Naive thymus-derived CD4-positive, alpha-beta T cell (primary cell): Measurements from ENCODE around the gene SH3RF3. TPM values are rescaled to one million over a fixed set of nuclear protein-coding genes. Genes with fewer than 3 reads are reported as not detected.
A peak's percentile ranks its signal among the peaks of the same experiment; 100 is the strongest.

ENCODE experiments used
- ATAC-seq: fragments of 150-1000 bp; cut with Tn5 transposase; 2 replicates; pipeline ENCODE4 v1.10.0; 2021; ENCODE audit warnings: mild to moderate bottlenecking, moderate library complexity
- CTCF ChIA-PET: fragments of 350-600 bp; sonication (Branson Sonifier 250); formaldehyde crosslinking; loops from one replicate; lab custom pipeline; 2021; ENCODE audit warnings: antibody characterized with exemption; lab: Charles Lee
- POLR2A ChIA-PET: fragments of 350-600 bp; sonication (Branson Sonifier 250); formaldehyde crosslinking; loops from one replicate; lab custom pipeline; 2021; ENCODE audit warnings: antibody characterized with exemption, inconsistent platforms; lab: Charles Lee
- DNase-seq, 9 donors: peaks; one replicate each; pipeline versions ENCODE4 v3.0.0 to v3.0.0-alpha.2; 2020 to 2022; ENCODE audit warnings: mixed read lengths in 1 of 9
- H3K27ac ChIP-seq: one replicate; pipeline ENCODE4 v1.7.0; 2013; ENCODE audit warnings: mild to moderate bottlenecking, low read depth, low read length, moderate library complexity
- H3K27me3 ChIP-seq, 2 donors: one replicate each; pipeline ENCODE4 v1.7.0; 2013; ENCODE audit warnings: low read length in 2 of 2, mild to moderate bottlenecking in 2 of 2, moderate library complexity in 2 of 2; ENCODE audit not compliant: control insufficient read depth in 2 of 2, insufficient read depth in 2 of 2
- H3K36me3 ChIP-seq, 3 experiments: 1 replicate in 2 of 3; 2 replicates in 1 of 3; pipeline ENCODE4 v1.7.0; 2013; ENCODE audit warnings: low read length in 3 of 3, mild to moderate bottlenecking in 3 of 3, moderate library complexity in 1 of 3; ENCODE audit not compliant: insufficient read depth in 3 of 3, control insufficient read depth in 2 of 3
- H3K4me1 ChIP-seq, 2 donors: one replicate each; pipeline ENCODE4 v1.7.0; 2013; ENCODE audit warnings: low read length in 2 of 2, mild to moderate bottlenecking in 2 of 2, moderate library complexity in 1 of 2; ENCODE audit not compliant: control insufficient read depth in 2 of 2, insufficient read depth in 2 of 2
- H3K4me3 ChIP-seq: 2 replicates; pipeline ENCODE4 v1.7.0; 2013; ENCODE audit warnings: mild to moderate bottlenecking, low read length
- H3K9me3 ChIP-seq, 3 experiments: 1 replicate in 2 of 3; 2 replicates in 1 of 3; pipeline ENCODE4 v1.7.0; 2013; ENCODE audit warnings: low read length in 3 of 3; ENCODE audit not compliant: control insufficient read depth in 2 of 3
- H3K27ac Mint-ChIP-seq, 9 donors: one replicate each; pipeline ENCODE4 v1.8.0; 2020 to 2022; ENCODE audit warnings: mixed read lengths in 9 of 9, mild to moderate bottlenecking in 8 of 9, moderate library complexity in 5 of 9, inconsistent platforms in 2 of 9
- H3K27me3 Mint-ChIP-seq, 5 donors: one replicate each; pipeline ENCODE4 v1.8.0; 2021 to 2022; ENCODE audit warnings: mixed read lengths in 5 of 5, mild to moderate bottlenecking in 1 of 5
- H3K36me3 Mint-ChIP-seq, 5 donors: one replicate each; pipeline ENCODE4 v1.8.0; 2020 to 2022; ENCODE audit warnings: mixed read lengths in 5 of 5, mild to moderate bottlenecking in 3 of 5, inconsistent platforms in 1 of 5
- H3K4me1 Mint-ChIP-seq, 7 donors: one replicate each; pipeline ENCODE4 v1.8.0; 2020 to 2022; ENCODE audit warnings: mixed read lengths in 7 of 7, mild to moderate bottlenecking in 3 of 7, inconsistent platforms in 1 of 7
- H3K4me3 Mint-ChIP-seq, 10 donors: one replicate each; pipeline ENCODE4 v1.8.0; 2020 to 2022; ENCODE audit warnings: mild to moderate bottlenecking in 10 of 10, mixed read lengths in 10 of 10, moderate library complexity in 6 of 10, inconsistent platforms in 2 of 10
- H3K9me3 Mint-ChIP-seq, 11 donors: one replicate each; pipeline ENCODE4 v1.8.0; 2020 to 2022; ENCODE audit warnings: mixed read lengths in 11 of 11, mild to moderate bottlenecking in 4 of 11, inconsistent platforms in 1 of 11, moderate library complexity in 1 of 11
- intact Hi-C, 2 donors: fragments of 100-400 bp; cut with micrococcal nuclease; formaldehyde crosslinking; loops; one replicate each; pipeline ENCODE4 v1.15.1; 2023
- polyA plus RNA-seq, 2 donors: library from polyadenylated mRNA; unstranded; fragments of 300-500 nt; fragmentation: Illumina TruSeq; gene quantifications; one replicate each; pipeline ENCODE4 v1.2.3, GENCODE V29; 2021
- total RNA-seq, 6 experiments: library from RNA in 5 of 6; stranded (reverse) in 5 of 6; gene quantifications; 1 replicate in 5 of 6; 2 replicates in 1 of 6; pipeline ENCODE4 v1.2.3 and lab custom pipeline; 2021 to 2026

SH3RF3 gene
- total and polyA plus RNA-seq, 7 experiments from 2014 or later, result 0.19 to 11.5 (median 4.8) TPM

DNA sequence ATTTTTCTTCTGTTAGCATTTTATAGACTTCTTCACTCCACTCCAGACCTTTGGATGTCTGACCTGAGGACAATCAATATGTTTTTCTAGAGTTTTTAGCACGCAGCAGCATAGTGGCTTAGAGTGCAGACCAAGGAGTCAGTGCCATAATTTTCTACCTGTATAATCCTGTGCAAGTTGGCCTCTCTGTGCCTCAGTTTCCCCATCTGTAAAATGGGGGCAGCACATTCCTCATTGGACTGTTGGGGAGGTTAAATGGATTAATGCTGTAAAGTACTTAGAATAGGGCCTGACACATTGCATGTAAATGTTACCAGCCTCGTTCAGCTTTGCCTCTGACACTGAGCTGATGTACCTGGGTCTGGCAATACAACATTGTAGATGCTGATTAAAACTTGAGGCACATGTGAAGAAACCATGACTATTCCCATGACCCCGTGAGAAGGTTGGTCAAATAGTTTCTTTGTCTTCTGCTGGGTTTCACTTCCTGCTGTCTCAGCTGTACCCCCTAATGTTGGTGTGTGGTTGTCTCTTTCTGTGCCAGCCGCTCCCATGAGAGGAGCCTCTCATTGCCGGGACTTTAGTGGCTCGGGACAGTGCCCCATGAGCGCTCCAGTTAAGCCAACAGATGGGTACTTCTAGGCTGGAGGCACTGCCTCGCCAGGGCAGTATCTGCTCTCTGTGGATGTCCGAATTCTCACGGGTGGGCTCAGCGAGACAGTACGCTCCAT, 125.3 kb downstream of the SH3RF3 start:
- ATAC-seq (peak; percentile 32), DNase-seq (no peak)
- Histone ChIP-seq H3K4me3 (no peak overlapping the region), H3K36me3 (no peaks in the 10 kb centered on the region), H3K9me3 (no peaks in the 10 kb centered on the region), H3K4me1 (no peaks in the 10 kb centered on the region), H3K27me3 (no peaks in the 10 kb centered on the region), H3K27ac (no peak overlapping the region)
- CTCF ChIA-PET, result no interaction called here
- Mint-ChIP-seq H3K36me3 (no peaks in the 10 kb centered on the region), H3K4me1 (peaks cover 6 to 43% (median 14%) of the 10 kb centered on the region in 7 donors), H3K27me3 (peaks cover 0 to 10% (median 0%) of the 10 kb centered on the region in 5 donors), H3K4me3 (peak overlapping the region in 1 of 10 donors; percentile 15), H3K9me3 (no peaks in the 10 kb centered on the region), H3K27ac (no peak overlapping the region)
- intact Hi-C loops, result no loop called here
- POLR2A ChIA-PET, result no interaction called here

DNA sequence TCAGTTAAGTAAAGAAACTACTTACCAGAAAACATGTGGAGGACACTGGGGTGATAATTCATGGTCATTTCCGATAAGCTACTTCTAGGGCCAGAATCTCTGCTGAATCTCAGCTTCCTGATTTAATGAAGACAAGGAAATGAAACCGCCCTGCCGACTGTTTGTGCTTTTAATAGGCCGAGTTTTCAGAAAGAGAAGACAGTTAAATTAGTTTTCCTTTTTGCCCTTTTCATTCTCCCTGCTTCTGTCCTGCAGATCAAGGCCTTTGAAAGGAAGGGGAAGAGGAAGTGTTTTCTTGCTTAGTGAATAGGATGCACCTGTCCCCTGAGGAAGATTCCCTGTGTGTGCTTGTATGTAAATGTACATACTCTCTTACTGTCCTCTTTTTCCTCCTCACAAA, 126.6 kb downstream of the SH3RF3 start:
- peaks cover 0 to 8% (median 0%) of the 10 kb centered on the region in 5 donors for H3K27me3 Mint-ChIP-seq
- peaks cover 6 to 50% (median 27%) of the 10 kb centered on the region in 7 donors for H3K4me1 Mint-ChIP-seq
- ChIA-PET CTCF (no interaction called here), POLR2A (no interaction called here)
- no peak overlapping the region for H3K4me3 ChIP-seq
- ATAC-seq (peak; percentile 65), DNase-seq (no peak)
- no peaks in the 10 kb centered on the region for H3K36me3 ChIP-seq
- H3K27me3 ChIP-seq, result no peaks in the 10 kb centered on the region
- no peaks in the 10 kb centered on the region for H3K4me1 ChIP-seq
- H3K27ac ChIP-seq, result no peak overlapping the region
- H3K4me3 Mint-ChIP-seq, result no peak overlapping the region
- H3K9me3 Mint-ChIP-seq, result no peaks in the 10 kb centered on the region
- H3K27ac Mint-ChIP-seq, result no peak overlapping the region
- no peaks in the 10 kb centered on the region for H3K9me3 ChIP-seq
- intact Hi-C loops, result no loop called here
- H3K36me3 Mint-ChIP-seq, result no peaks in the 10 kb centered on the region

DNA sequence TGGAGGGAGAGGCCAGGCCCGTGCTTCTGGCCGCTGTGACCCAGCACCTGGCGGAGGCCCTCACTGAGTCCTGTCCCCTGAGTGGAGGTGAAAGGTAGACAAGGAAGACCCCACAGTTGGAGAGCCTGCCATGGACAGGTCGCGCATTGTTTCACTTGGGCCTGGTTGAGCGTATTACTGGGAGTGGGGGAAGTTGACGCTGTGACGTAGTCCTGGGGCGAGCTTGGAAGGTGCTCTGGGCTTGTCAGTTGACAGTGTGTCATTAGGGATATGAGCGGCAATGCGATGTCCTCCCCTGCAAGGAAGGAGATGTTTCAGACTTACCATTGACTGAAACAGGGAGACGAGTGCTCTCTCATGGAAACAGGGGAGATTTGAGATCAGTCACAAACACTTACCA, 127.1 kb downstream of the SH3RF3 start:
- Histone ChIP-seq H3K36me3 (no peaks in the 10 kb centered on the region), H3K4me3 (no peak overlapping the region), H3K27me3 (no peaks in the 10 kb centered on the region), H3K4me1 (no peaks in the 10 kb centered on the region), H3K9me3 (no peaks in the 10 kb centered on the region), H3K27ac (no peak overlapping the region)
- ChIA-PET CTCF (no interaction called here), POLR2A (no interaction called here)
- Mint-ChIP-seq H3K27me3 (peaks cover 0 to 8% (median 0%) of the 10 kb centered on the region in 5 donors), H3K9me3 (no peaks in the 10 kb centered on the region), H3K4me1 (peaks cover 6 to 54% (median 29%) of the 10 kb centered on the region in 7 donors), H3K4me3 (no peak overlapping the region), H3K36me3 (no peaks in the 10 kb centered on the region), H3K27ac (peak overlapping the region in 1 of 9 donors; percentile 77)
- no peak for ATAC-seq
- no peak for DNase-seq
- intact Hi-C loops, result no loop called here

DNA sequence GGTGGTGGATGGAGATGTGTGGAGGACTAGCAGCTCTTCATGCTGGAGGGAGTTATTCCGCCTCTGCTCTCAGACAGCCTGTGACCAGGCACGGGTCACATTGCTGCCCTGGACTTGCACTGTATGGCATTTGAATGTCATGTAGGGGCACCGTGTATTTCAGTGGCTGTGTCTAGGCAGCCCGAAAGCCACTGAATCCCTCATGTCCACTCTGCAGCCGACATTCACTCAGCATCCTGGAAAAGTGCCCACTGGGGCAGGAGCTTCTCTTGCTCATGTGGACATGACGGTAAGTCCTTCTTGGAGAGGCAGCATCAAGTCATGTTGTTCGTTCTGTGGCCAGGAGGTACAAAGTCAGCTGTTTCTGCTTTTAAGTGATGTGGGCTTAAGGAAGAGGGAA, 127.9 kb downstream of the SH3RF3 start:
- DNase-seq (no peak), ATAC-seq (no peak)
- Mint-ChIP-seq H3K27me3 (peaks cover 0 to 8% (median 0%) of the 10 kb centered on the region in 5 donors), H3K9me3 (no peaks in the 10 kb centered on the region), H3K4me3 (no peak overlapping the region), H3K36me3 (no peaks in the 10 kb centered on the region), H3K4me1 (peaks cover 6 to 60% (median 33%) of the 10 kb centered on the region in 7 donors), H3K27ac (peak overlapping the region in 1 of 9 donors; percentile 36)
- H3K36me3 ChIP-seq, result no peaks in the 10 kb centered on the region
- intact Hi-C loops, result no loop called here
- no peaks in the 10 kb centered on the region for H3K9me3 ChIP-seq
- ChIA-PET POLR2A (no interaction called here), CTCF (no interaction called here)
- H3K4me3 ChIP-seq, result no peak overlapping the region
- no peaks in the 10 kb centered on the region for H3K4me1 ChIP-seq
- H3K27ac ChIP-seq, result no peak overlapping the region
- H3K27me3 ChIP-seq, result no peaks in the 10 kb centered on the region

DNA sequence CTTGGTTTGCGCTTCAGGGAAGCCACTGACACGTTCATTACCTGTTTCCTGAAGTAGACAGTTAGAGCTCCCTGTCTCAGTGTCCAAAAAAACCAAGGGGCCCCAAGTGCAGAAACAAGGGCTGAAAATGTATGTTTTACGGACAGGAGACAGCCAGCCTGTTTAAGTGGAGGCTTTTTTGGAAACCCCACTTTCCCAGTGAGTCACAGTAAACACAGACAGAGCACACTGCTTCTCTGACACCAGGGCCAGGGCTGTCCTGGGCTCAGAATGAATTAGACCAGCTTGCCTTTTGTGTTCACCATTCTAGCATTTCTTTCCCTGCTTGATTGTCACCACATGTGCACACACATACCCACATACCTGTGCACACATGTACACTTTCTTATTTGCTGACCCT, 128.6 kb downstream of the SH3RF3 start:
- ATAC-seq (no peak), DNase-seq (no peak)
- Mint-ChIP-seq H3K9me3 (no peaks in the 10 kb centered on the region), H3K4me3 (no peak overlapping the region), H3K4me1 (peaks cover 6 to 60% (median 33%) of the 10 kb centered on the region in 7 donors), H3K27me3 (peaks cover 0 to 8% (median 0%) of the 10 kb centered on the region in 5 donors), H3K36me3 (no peaks in the 10 kb centered on the region), H3K27ac (no peak overlapping the region)
- no peaks in the 10 kb centered on the region for H3K9me3 ChIP-seq
- no peak overlapping the region for H3K4me3 ChIP-seq
- no peaks in the 10 kb centered on the region for H3K36me3 ChIP-seq
- CTCF ChIA-PET, result interaction anchor here (1.2 kb wide), 1 partner anchor 91 kb away, joined by 3 read pairs; no protein-coding TSS in a partner anchor
- no peaks in the 10 kb centered on the region for H3K27me3 ChIP-seq
- POLR2A ChIA-PET, result interaction anchor here (0.6 kb wide), 1 partner anchor 47 kb away, joined by 3 read pairs; no protein-coding TSS in a partner anchor
- H3K27ac ChIP-seq, result no peak overlapping the region
- intact Hi-C loops, result no loop called here
- no peaks in the 10 kb centered on the region for H3K4me1 ChIP-seq

DNA sequence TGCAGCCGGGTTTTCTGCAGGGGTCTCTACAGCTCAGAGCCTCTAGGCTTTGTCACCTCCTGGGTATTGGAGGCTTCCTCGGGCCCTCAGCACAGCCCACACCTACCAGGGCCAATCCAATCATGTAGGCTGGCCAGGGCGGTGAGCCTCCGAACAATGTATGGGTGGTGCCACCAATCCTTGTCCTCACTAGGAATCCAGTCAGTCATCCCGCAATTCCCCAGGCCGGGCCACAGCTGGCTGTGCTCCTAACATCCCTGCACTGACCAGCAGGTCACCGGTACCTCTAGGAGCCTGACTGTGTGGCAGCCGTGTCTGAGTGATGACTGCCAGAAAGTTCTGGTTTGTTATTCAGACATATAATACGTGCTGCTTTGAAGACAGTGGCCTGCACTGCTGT, 129.4 kb downstream of the SH3RF3 start:
- Mint-ChIP-seq H3K4me3 (no peak overlapping the region), H3K9me3 (no peaks in the 10 kb centered on the region), H3K27me3 (peaks cover 0 to 8% (median 0%) of the 10 kb centered on the region in 5 donors), H3K27ac (no peak overlapping the region), H3K36me3 (no peaks in the 10 kb centered on the region), H3K4me1 (peaks cover 6 to 60% (median 33%) of the 10 kb centered on the region in 7 donors)
- Histone ChIP-seq H3K4me1 (no peaks in the 10 kb centered on the region), H3K36me3 (no peaks in the 10 kb centered on the region), H3K9me3 (no peaks in the 10 kb centered on the region), H3K27ac (no peak overlapping the region), H3K27me3 (no peaks in the 10 kb centered on the region), H3K4me3 (no peak overlapping the region)
- DNase-seq (no peak), ATAC-seq (no peak)
- intact Hi-C loops, result no loop called here
- POLR2A ChIA-PET, result no interaction called here
- CTCF ChIA-PET, result interaction anchor here (1.2 kb wide), 1 partner anchor 91 kb away, joined by 3 read pairs; no protein-coding TSS in a partner anchor
